ENCODE data around the gene IFITM2. TPM values are rescaled to one million over a fixed set of nuclear protein-coding genes. Genes with fewer than 3 reads are reported as not detected.
"Not testable (repeated sequence)": the region's sequence is repeated elsewhere in the genome, so short reads cannot be mapped to it uniquely, and the experiment has no call there.

The IFITM2 gene
- total RNA-seq, 4 donors from 2014 or later: 83.2 to 318 (median 92.9) TPM

DNA sequence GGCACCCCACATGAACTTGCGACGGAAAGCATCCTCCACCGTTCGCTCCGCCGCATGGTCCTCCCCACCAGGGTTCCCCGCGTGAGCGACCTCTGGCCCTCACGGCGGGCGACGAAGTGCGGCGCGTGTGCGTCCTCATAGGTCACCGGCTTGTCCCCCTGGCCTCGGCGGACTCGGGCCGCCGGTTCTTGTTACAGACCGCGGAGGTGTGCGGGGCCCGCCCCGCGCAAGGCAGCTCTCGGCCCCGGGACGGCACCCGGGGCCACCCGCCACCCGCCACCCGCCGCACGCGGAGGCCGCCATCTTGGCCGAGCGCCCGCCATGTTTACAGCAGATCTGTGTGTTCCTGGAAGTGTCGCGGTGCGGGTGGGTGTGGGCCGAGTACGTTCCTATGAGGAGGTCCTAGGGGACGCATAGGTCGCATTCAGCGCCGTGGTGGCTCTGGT, 3.5 kb upstream of the IFITM2 start:
- intact Hi-C loops (cut with DNase I): no loop called here
- H3K36me3 ChIP-seq: no peaks in the 10 kb centered on the region
- H3K27ac ChIP-seq: no peak overlapping the region
- no peak for DNase-seq
- 88 to 90% methylated on average over 10 to 47 of the region's 52 CpGs for WGBS, 2 donors
- TF ChIP-seq POLR2A (IDR thresholded peaks at IDR 0.05): no peak
- no peak for TF ChIP-seq CTCF (IDR thresholded peaks at IDR 0.05)
- peaks cover 0 to 16% of the 10 kb centered on the region in 2 donors for H3K4me1 ChIP-seq
- H3K27me3 ChIP-seq: no peaks in the 10 kb centered on the region
- H3K4me3 ChIP-seq (replicated peaks in 1 of 3): no peak overlapping the region
- no peaks in the 10 kb centered on the region for H3K9me3 ChIP-seq

DNA sequence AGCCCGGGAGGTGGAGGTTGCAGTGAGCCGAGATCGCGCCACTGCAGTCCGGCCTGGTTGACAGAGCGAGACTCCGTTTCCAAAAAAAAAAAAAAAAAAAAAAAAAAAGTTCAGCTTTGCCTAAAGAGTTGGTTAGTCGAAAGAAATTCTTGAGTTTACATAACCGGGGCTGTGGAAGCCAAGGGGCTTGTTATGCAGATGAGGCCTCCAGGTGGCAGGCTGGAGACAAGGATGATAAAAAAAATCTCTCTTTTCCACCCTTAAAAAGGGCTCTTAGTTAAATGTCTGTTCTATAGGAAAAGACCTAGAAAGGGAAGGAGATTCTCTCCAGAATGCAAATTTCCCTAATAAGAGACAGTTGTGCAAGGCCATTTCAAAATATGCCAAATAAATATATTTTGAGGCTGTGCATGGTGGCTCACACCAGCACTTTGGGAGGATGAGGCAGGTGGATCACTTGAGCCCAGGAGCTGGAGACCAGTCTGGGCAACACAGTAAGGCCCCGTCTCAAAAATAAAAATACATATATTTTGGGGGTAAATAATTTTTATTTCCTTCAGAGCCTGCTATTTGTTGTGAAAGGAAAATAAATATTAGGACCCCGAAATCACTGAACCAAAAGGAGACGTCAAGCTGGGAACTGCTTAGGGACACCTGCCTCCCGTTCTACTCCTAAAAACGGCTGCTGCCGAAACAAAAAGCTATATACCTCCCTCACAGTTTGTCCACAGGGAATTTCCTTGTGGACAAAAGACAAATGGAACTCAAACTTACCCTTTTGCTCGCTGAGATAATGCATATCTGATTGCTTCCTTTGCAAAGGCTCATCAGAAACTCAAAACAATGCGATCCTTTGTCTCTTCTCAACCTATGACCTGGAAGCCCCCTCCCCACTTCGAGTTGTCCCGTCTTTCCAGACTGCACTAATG, 2.4 kb upstream of the IFITM2 start:
- 34 to 36% methylated on average over 19 of the region's 19 CpGs for WGBS, 2 donors
- Histone ChIP-seq H3K4me3 (replicated peaks in 1 of 3) (no peak overlapping the region), H3K36me3 (no peaks in the 10 kb centered on the region), H3K27me3 (no peaks in the 10 kb centered on the region), H3K27ac (no peak overlapping the region), H3K9me3 (no peaks in the 10 kb centered on the region), H3K4me1 (peaks cover 4 to 16% of the 10 kb centered on the region in 2 donors)
- intact Hi-C loops (cut with DNase I): loop anchor here (5.0 kb wide), 1 partner anchor 52 kb away; no protein-coding TSS in a partner anchor
- peak; percentile 79 for DNase-seq
- TF ChIP-seq POLR2A (IDR thresholded peaks at IDR 0.05) (no peak), CTCF (IDR thresholded peaks at IDR 0.05) (peak; percentile 18 to 75 (median 70))

GRCh38 chr11:305844-306211, 1.8 kb upstream of the IFITM2 start:
- intact Hi-C loops (cut with DNase I): loop anchor here (5.0 kb wide), 1 partner anchor 51 kb away; no protein-coding TSS in a partner anchor
- H3K27me3 ChIP-seq: no peaks in the 10 kb centered on the region
- H3K36me3 ChIP-seq: no peaks in the 10 kb centered on the region
- no peak for DNase-seq
- TF ChIP-seq POLR2A (IDR thresholded peaks at IDR 0.05) (no peak), CTCF (IDR thresholded peaks at IDR 0.05) (no peak)
- WGBS, 2 donors: 89 to 90% methylated on average over 10 of the region's 10 CpGs
- H3K4me3 ChIP-seq (replicated peaks in 1 of 3): no peak overlapping the region
- H3K9me3 ChIP-seq: no peaks in the 10 kb centered on the region
- H3K27ac ChIP-seq: no peak overlapping the region
- peaks cover 4 to 16% of the 10 kb centered on the region in 2 donors for H3K4me1 ChIP-seq

GRCh38 chr11:306645-307371, 808 bp upstream of the IFITM2 start:
- no peak for TF ChIP-seq CTCF (IDR thresholded peaks at IDR 0.05)
- no peak for TF ChIP-seq POLR2A (IDR thresholded peaks at IDR 0.05)
- WGBS, 2 donors: 93 to 95% methylated on average over 12 to 14 of the region's 17 CpGs
- Histone ChIP-seq H3K4me3 (replicated peaks in 1 of 3) (no peak overlapping the region), H3K4me1 (peaks cover 4 to 16% of the 10 kb centered on the region in 2 donors), H3K36me3 (no peaks in the 10 kb centered on the region), H3K27me3 (no peaks in the 10 kb centered on the region), H3K9me3 (no peaks in the 10 kb centered on the region), H3K27ac (peak overlapping the region in 2 of 3 donors; percentile 61 to 79)
- intact Hi-C loops (cut with DNase I): loop anchor here (5.0 kb wide), 1 partner anchor 50 kb away; no protein-coding TSS in a partner anchor
- no peak for DNase-seq

DNA sequence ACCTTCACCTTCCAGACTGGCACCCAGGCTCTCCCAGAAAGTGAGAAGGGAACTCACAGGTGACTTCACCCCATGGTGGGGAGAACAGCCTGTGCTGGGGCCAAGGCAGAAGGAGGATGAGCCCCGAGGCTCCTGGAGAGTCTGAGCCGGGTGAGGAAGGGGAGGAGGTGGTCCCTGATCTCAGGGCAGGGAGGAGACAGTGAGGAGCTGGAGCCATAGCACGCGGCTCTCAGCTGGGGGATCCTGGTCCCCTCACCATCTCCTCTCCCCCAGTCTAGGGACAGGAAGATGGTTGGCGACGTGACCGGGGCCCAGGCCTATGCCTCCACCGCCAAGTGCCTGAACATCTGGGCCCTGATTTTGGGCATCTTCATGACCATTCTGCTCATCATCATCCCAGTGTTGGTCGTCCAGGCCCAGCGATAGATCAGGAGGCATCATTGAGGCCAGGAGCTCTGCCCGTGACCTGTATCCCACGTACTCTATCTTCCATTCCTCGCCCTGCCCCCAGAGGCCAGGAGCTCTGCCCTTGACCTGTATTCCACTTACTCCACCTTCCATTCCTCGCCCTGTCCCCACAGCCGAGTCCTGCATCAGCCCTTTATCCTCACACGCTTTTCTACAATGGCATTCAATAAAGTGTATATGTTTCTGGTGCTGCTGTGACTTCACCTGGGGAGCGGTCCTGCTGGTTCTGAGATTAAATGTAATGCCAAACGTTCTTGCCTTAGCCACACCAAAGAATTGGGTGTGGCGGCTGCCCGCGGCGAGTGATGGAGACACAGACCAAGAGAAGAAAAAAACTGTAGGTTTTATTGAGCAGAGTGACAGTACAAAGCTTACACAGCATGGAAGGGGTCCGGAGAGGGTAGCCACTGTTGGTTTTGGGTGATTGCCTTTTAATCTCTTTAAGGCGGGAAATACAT, 1.4 kb downstream of the IFITM2 start:
- not testable (repeated sequence) for H3K27me3 ChIP-seq, DNase-seq, H3K9me3 ChIP-seq, H3K36me3 ChIP-seq
- intact Hi-C loops (cut with DNase I): loop anchor here (5.0 kb wide), 1 partner anchor 48 kb away; no protein-coding TSS in a partner anchor
- H3K4me1 ChIP-seq: peaks cover 4 to 24% of the 10 kb centered on the region in 2 donors
- peak overlapping the region in 1 of 3 donors; percentile 28 for H3K4me3 ChIP-seq (replicated peaks in 1 of 3)
- 67 to 73% methylated on average over 24 of the region's 24 CpGs for WGBS, 2 donors
- H3K27ac ChIP-seq: peak overlapping the region; percentile 69 to 79 (median 79)

GRCh38 chr11:309979-310572, 2.5 kb downstream of the IFITM2 start:
- H3K27ac ChIP-seq: peak overlapping the region; percentile 69 to 79 (median 79)
- not testable (repeated sequence) for H3K36me3 ChIP-seq, H3K9me3 ChIP-seq, DNase-seq, H3K27me3 ChIP-seq
- H3K4me3 ChIP-seq (replicated peaks in 1 of 3): peak overlapping the region in 1 of 3 donors; percentile 28
- peaks cover 4 to 23% of the 10 kb centered on the region in 2 donors for H3K4me1 ChIP-seq
- 27 to 71% methylated on average over 2 to 3 of the region's 18 CpGs for WGBS, 2 donors
- intact Hi-C loops (cut with DNase I): loop anchor here (5.0 kb wide), 1 partner anchor 47 kb away; no protein-coding TSS in a partner anchor

Measured in thyroid gland (tissue), 4 donors.